IMR-90 (cell line): Measurements from ENCODE around the gene STAT3. TPM values are rescaled to one million over a fixed set of nuclear protein-coding genes. Genes with fewer than 3 reads are reported as not detected.

Experiments
- ATAC-seq: fragments of 200-7000 bp; cut with Tn5 transposase; 2 replicates; pipeline ENCODE4 v1.9.1; 2020; ENCODE audit warnings: low read depth, mild to moderate bottlenecking, moderate library complexity
- BruUV-seq: library from RNA; stranded (reverse); fragments of 400-500 nt; replicated peaks from 2 replicates; lab custom pipeline; 2021; lab: Mats Ljungman, UMichigan
- CTCF ChIA-PET: fragments of 300-600 bp; formaldehyde crosslinking; extraction: SDS; loops from one replicate; lab custom pipeline; 2021; ENCODE audit warnings: antibody characterized with exemption; lab: Yijun Ruan, JAX
- POLR2A ChIA-PET: fragments of 300-600 bp; sonication (Branson Sonifier 250); formaldehyde crosslinking; loops from one replicate; lab custom pipeline; 2022; ENCODE audit warnings: antibody characterized with exemption; ENCODE audit not compliant: unreplicated experiment; lab: Charles Lee
- DNase-seq: peaks from one replicate; pipeline ENCODE4 v3.0.0; 2013
- H2AFZ ChIP-seq: replicated peaks from 2 replicates; pipeline ENCODE3; 2013; ENCODE audit warnings: low read length, mild to moderate bottlenecking; ENCODE audit not compliant: poor library complexity
- H2AK5ac ChIP-seq: 2 replicates; pipeline ENCODE4 v1.6.1; 2013; ENCODE audit warnings: low read depth, low read length, inconsistent platforms
- H2AK9ac ChIP-seq: replicated peaks from 2 replicates; pipeline ENCODE3; 2013; ENCODE audit warnings: mild to moderate bottlenecking, low read depth, low read length, moderate library complexity; ENCODE audit not compliant: poor library complexity
- H2BK120ac ChIP-seq: 2 replicates; pipeline ENCODE4 v1.6.1; 2013; ENCODE audit warnings: low read depth, low read length, inconsistent platforms
- H2BK15ac ChIP-seq: 3 replicates; pipeline ENCODE4 v1.6.1; 2013; ENCODE audit warnings: low read depth, low read length, inconsistent platforms
- H2BK20ac ChIP-seq: 2 replicates; pipeline ENCODE4 v1.6.1; 2013; ENCODE audit warnings: low read depth, mild to moderate bottlenecking, inconsistent platforms, low read length, moderate library complexity
- H2BK5ac ChIP-seq: 2 replicates; pipeline ENCODE4 v1.6.1; 2013; ENCODE audit warnings: mild to moderate bottlenecking, low read depth, low read length, inconsistent platforms; ENCODE audit not compliant: poor library complexity, severe bottlenecking
- H3K14ac ChIP-seq: replicated peaks from 2 replicates; pipeline ENCODE4 v1.6.1; 2013; ENCODE audit warnings: low read depth, low read length, inconsistent platforms
- H3K18ac ChIP-seq: 2 replicates; pipeline ENCODE4 v1.6.1; 2013; ENCODE audit warnings: low read depth, low read length, control low read depth
- H3K23ac ChIP-seq: 2 replicates; pipeline ENCODE4 v1.6.1; 2013; ENCODE audit warnings: low read depth, low read length, inconsistent platforms
- H3K27ac ChIP-seq: 2 replicates; pipeline ENCODE4 v1.5.1; 2013; ENCODE audit warnings: mild to moderate bottlenecking, control low read depth, low read length; ENCODE audit not compliant: insufficient read depth
- H3K27me3 ChIP-seq: 2 replicates; pipeline ENCODE4 v1.6.1; 2013; ENCODE audit warnings: low read length; ENCODE audit not compliant: control insufficient read depth, insufficient read depth
- H3K36me3 ChIP-seq: 2 replicates; pipeline ENCODE4 v1.6.1; 2013; ENCODE audit warnings: low read length, mixed read lengths; ENCODE audit not compliant: control insufficient read depth, insufficient read depth
- H3K4ac ChIP-seq: 2 replicates; pipeline ENCODE4 v1.6.1; 2013; ENCODE audit warnings: low read depth, low read length, inconsistent platforms
- H3K4me1 ChIP-seq: 2 replicates; pipeline ENCODE4 v1.6.1; 2013; ENCODE audit warnings: low read length, mixed read lengths; ENCODE audit not compliant: control insufficient read depth, insufficient read depth
- H3K4me2 ChIP-seq: 2 replicates; pipeline ENCODE4 v1.6.1; 2013; ENCODE audit warnings: low read depth, mild to moderate bottlenecking, control low read depth, low read length, moderate library complexity
- H3K4me3 ChIP-seq: 2 replicates; pipeline ENCODE4 v1.5.1; 2013; ENCODE audit warnings: low read depth, mild to moderate bottlenecking, control low read depth, low read length, moderate library complexity; ENCODE audit not compliant: insufficient read depth
- H3K56ac ChIP-seq: 2 replicates; pipeline ENCODE4 v1.6.1; 2013; ENCODE audit warnings: low read length, inconsistent platforms; ENCODE audit not compliant: insufficient read depth; ENCODE audit errors: extremely low read depth
- H3K79me1 ChIP-seq, 2 experiments: 2 replicates each; pipeline ENCODE4 v1.6.1; 2013; ENCODE audit warnings: low read length in 2 of 2, inconsistent platforms in 1 of 2, low read depth in 1 of 2
- H3K9ac ChIP-seq: 2 replicates; pipeline ENCODE4 v1.6.1; 2013; ENCODE audit warnings: low read depth, low read length, control low read depth
- H3K9me1 ChIP-seq: 2 replicates; pipeline ENCODE4 v1.6.1; 2013; ENCODE audit warnings: low read length, inconsistent platforms; ENCODE audit not compliant: insufficient read depth
- H3K9me3 ChIP-seq: 2 replicates; pipeline ENCODE4 v1.6.1; 2013; ENCODE audit warnings: low read length; ENCODE audit not compliant: control insufficient read depth, insufficient read depth
- H4K20me1 ChIP-seq: 2 replicates; pipeline ENCODE4 v1.6.1; 2013; ENCODE audit warnings: low read length, inconsistent platforms; ENCODE audit not compliant: insufficient read depth
- H4K5ac ChIP-seq: 2 replicates; pipeline ENCODE4 v1.6.1; 2013; ENCODE audit warnings: mild to moderate bottlenecking, low read depth, low read length, control low read depth
- H4K8ac ChIP-seq, 2 experiments: 2 replicates each; pipeline ENCODE4 v1.6.1; 2013; ENCODE audit warnings: low read depth in 2 of 2, low read length in 2 of 2, control low read depth in 1 of 2, inconsistent platforms in 1 of 2
- H4K91ac ChIP-seq: 2 replicates; pipeline ENCODE4 v1.6.1; 2013; ENCODE audit warnings: low read depth, low read length, inconsistent platforms; ENCODE audit not compliant: insufficient read depth
- CHD1 ChIP-seq: IDR thresholded peaks from 2 replicates; pipeline ENCODE4 v1.6.1; 2012; ENCODE audit warnings: low read depth, low read length, improper control_type of control experiment
- CTCF ChIP-seq: conservative IDR thresholded peaks from 2 replicates; pipeline ENCODE4 v1.5.1; 2012; ENCODE audit warnings: mild to moderate bottlenecking, low read depth, low read length, improper control_type of control experiment
- WGBS, 2 experiments: methylation state at CpG; one replicate each; pipeline versions ENCODE4 v1.1.5 to v1.1.7; 2013; ENCODE audit warnings: missing lambda C conversion rate in 2 of 2; ENCODE audit not compliant: insufficient read length in 1 of 2; ENCODE audit errors: extremely low coverage in 2 of 2; 5-methylcytosine and 5-hydroxymethylcytosine counted together
- dilution Hi-C: fragments of 300-500 bp; cut with HindIII; formaldehyde crosslinking; loops from one replicate; pipeline ENCODE4 v1.14.3; 2018; ENCODE audit warnings: low sequenced_read_pairs; ENCODE audit not compliant: unreplicated experiment
- in situ Hi-C: fragments of 300-500 bp; cut with MboI; formaldehyde crosslinking; loops from 3 replicates; pipeline ENCODE4 v1.14.3; 2019; ENCODE audit warnings: low sequenced_read_pairs, inconsistent platforms, mixed read lengths
- intact Hi-C: fragments of 100-400 bp; cut with micrococcal nuclease; formaldehyde crosslinking; loops from 2 replicates; pipeline ENCODE4 v1.10.0; 2022
- polyA plus RNA-seq, 3 experiments: library from polyadenylated mRNA; depleted of rRNA; stranded (reverse); fragments of >200 nt; gene quantifications; 2 replicates each; pipeline ENCODE4 v1.2.3, GENCODE V29; 2012; ENCODE audit warnings: low replicate concordance in 1 of 3
- total RNA-seq: library from RNA; depleted of rRNA; stranded (reverse); fragments of >200 nt; gene quantifications from 2 replicates; pipeline ENCODE4 v1.2.3, GENCODE V29; 2012

The STAT3 gene
- total and polyA plus RNA-seq, 2 of the 4 experiments (the other 2 are of a cell fraction): 47.2 to 66.3 TPM

- Histone ChIP-seq H3K4ac (no peak overlapping the region), H2AFZ (no peak overlapping the region), H3K23ac (no peak overlapping the region), H3K56ac (no peak overlapping the region), H3K4me3 (no peak overlapping the region), H3K27me3 (no peaks in the 10 kb centered on the region), H3K79me1 (peaks cover 17 to 33% of the 10 kb centered on the region in 2 experiments), H4K8ac (no peak overlapping the region), H2BK5ac (no peak overlapping the region), H3K27ac (no peak overlapping the region), H2AK9ac (no peak overlapping the region), H2BK120ac (no peak overlapping the region), H4K91ac (no peak overlapping the region), H3K18ac (no peak overlapping the region), H4K20me1 (peaks cover 4% of the 10 kb centered on the region; the same call in 1 of the 2 replicates), H3K9me1 (peaks cover 3% of the 10 kb centered on the region; the same call in 1 of the 2 replicates), H4K5ac (no peak overlapping the region), H2AK5ac (no peak overlapping the region), H3K14ac (no peak overlapping the region), H3K9ac (no peak overlapping the region), H3K36me3 (peaks cover 61% of the 10 kb centered on the region), H3K4me1 (peaks cover 1% of the 10 kb centered on the region; the same call in 1 of the 2 replicates), H3K4me2 (no peak overlapping the region), H2BK20ac (no peak overlapping the region), H3K9me3 (no peaks in the 10 kb centered on the region), H2BK15ac (no peak overlapping the region)
- no peak for TF ChIP-seq CHD1
- peak; percentile 14; the same call in 1 of the 2 replicates for TF ChIP-seq CTCF
- ChIA-PET CTCF (no interaction called here), POLR2A (no interaction called here)
- in situ Hi-C loops (no loop called here), intact Hi-C loops (no loop called here), dilution Hi-C loops (no loop called here)
- no CpG with 5 or more reads among the region's 3 CpGs for WGBS, 2 experiments
- ATAC-seq: no peak; the same call in 1 of the 2 replicates
- no TSS peak for BruUV-seq
- no peak for DNase-seq
These were observed 53.6 kb downstream of the STAT3 start for GRCh38 chr17:42334677-42335076.
